IMR-90 (cell line): ENCODE data around the gene IGF2. TPM values are rescaled to one million over a fixed set of nuclear protein-coding genes. Genes with fewer than 3 reads are reported as not detected.

Source experiments
- ATAC-seq: fragments of 200-7000 bp; cut with Tn5 transposase; 2 replicates; pipeline ENCODE4 v1.9.1; 2020; ENCODE audit warnings: low read depth, mild to moderate bottlenecking, moderate library complexity
- BruUV-seq: library from RNA; stranded (reverse); fragments of 400-500 nt; replicated peaks from 2 replicates; lab custom pipeline; 2021; lab: Mats Ljungman, UMichigan
- CTCF ChIA-PET: fragments of 300-600 bp; formaldehyde crosslinking; extraction: SDS; loops from one replicate; lab custom pipeline; 2021; ENCODE audit warnings: antibody characterized with exemption; lab: Yijun Ruan, JAX
- POLR2A ChIA-PET: fragments of 300-600 bp; sonication (Branson Sonifier 250); formaldehyde crosslinking; loops from one replicate; lab custom pipeline; 2022; ENCODE audit warnings: antibody characterized with exemption; ENCODE audit not compliant: unreplicated experiment; lab: Charles Lee
- DNase-seq: peaks from one replicate; pipeline ENCODE4 v3.0.0; 2013
- H2AFZ ChIP-seq: replicated peaks from 2 replicates; pipeline ENCODE3; 2013; ENCODE audit warnings: low read length, mild to moderate bottlenecking; ENCODE audit not compliant: poor library complexity
- H2AK5ac ChIP-seq: 2 replicates; pipeline ENCODE4 v1.6.1; 2013; ENCODE audit warnings: low read depth, low read length, inconsistent platforms
- H2AK9ac ChIP-seq: replicated peaks from 2 replicates; pipeline ENCODE3; 2013; ENCODE audit warnings: mild to moderate bottlenecking, low read depth, low read length, moderate library complexity; ENCODE audit not compliant: poor library complexity
- H2BK120ac ChIP-seq: 2 replicates; pipeline ENCODE4 v1.6.1; 2013; ENCODE audit warnings: low read depth, low read length, inconsistent platforms
- H2BK15ac ChIP-seq: 3 replicates; pipeline ENCODE4 v1.6.1; 2013; ENCODE audit warnings: low read depth, low read length, inconsistent platforms
- H2BK20ac ChIP-seq: 2 replicates; pipeline ENCODE4 v1.6.1; 2013; ENCODE audit warnings: low read depth, mild to moderate bottlenecking, inconsistent platforms, low read length, moderate library complexity
- H2BK5ac ChIP-seq: 2 replicates; pipeline ENCODE4 v1.6.1; 2013; ENCODE audit warnings: mild to moderate bottlenecking, low read depth, low read length, inconsistent platforms; ENCODE audit not compliant: poor library complexity, severe bottlenecking
- H3K14ac ChIP-seq: replicated peaks from 2 replicates; pipeline ENCODE4 v1.6.1; 2013; ENCODE audit warnings: low read depth, low read length, inconsistent platforms
- H3K18ac ChIP-seq: 2 replicates; pipeline ENCODE4 v1.6.1; 2013; ENCODE audit warnings: low read depth, low read length, control low read depth
- H3K23ac ChIP-seq: 2 replicates; pipeline ENCODE4 v1.6.1; 2013; ENCODE audit warnings: low read depth, low read length, inconsistent platforms
- H3K27ac ChIP-seq: 2 replicates; pipeline ENCODE4 v1.5.1; 2013; ENCODE audit warnings: mild to moderate bottlenecking, control low read depth, low read length; ENCODE audit not compliant: insufficient read depth
- H3K27me3 ChIP-seq: 2 replicates; pipeline ENCODE4 v1.6.1; 2013; ENCODE audit warnings: low read length; ENCODE audit not compliant: control insufficient read depth, insufficient read depth
- H3K36me3 ChIP-seq: 2 replicates; pipeline ENCODE4 v1.6.1; 2013; ENCODE audit warnings: low read length, mixed read lengths; ENCODE audit not compliant: control insufficient read depth, insufficient read depth
- H3K4ac ChIP-seq: 2 replicates; pipeline ENCODE4 v1.6.1; 2013; ENCODE audit warnings: low read depth, low read length, inconsistent platforms
- H3K4me1 ChIP-seq: 2 replicates; pipeline ENCODE4 v1.6.1; 2013; ENCODE audit warnings: low read length, mixed read lengths; ENCODE audit not compliant: control insufficient read depth, insufficient read depth
- H3K4me2 ChIP-seq: 2 replicates; pipeline ENCODE4 v1.6.1; 2013; ENCODE audit warnings: low read depth, mild to moderate bottlenecking, control low read depth, low read length, moderate library complexity
- H3K4me3 ChIP-seq: 2 replicates; pipeline ENCODE4 v1.5.1; 2013; ENCODE audit warnings: low read depth, mild to moderate bottlenecking, control low read depth, low read length, moderate library complexity; ENCODE audit not compliant: insufficient read depth
- H3K56ac ChIP-seq: 2 replicates; pipeline ENCODE4 v1.6.1; 2013; ENCODE audit warnings: low read length, inconsistent platforms; ENCODE audit not compliant: insufficient read depth; ENCODE audit errors: extremely low read depth
- H3K79me1 ChIP-seq, 2 experiments: 2 replicates each; pipeline ENCODE4 v1.6.1; 2013; ENCODE audit warnings: low read length in 2 of 2, inconsistent platforms in 1 of 2, low read depth in 1 of 2
- H3K9ac ChIP-seq: 2 replicates; pipeline ENCODE4 v1.6.1; 2013; ENCODE audit warnings: low read depth, low read length, control low read depth
- H3K9me1 ChIP-seq: 2 replicates; pipeline ENCODE4 v1.6.1; 2013; ENCODE audit warnings: low read length, inconsistent platforms; ENCODE audit not compliant: insufficient read depth
- H3K9me3 ChIP-seq: 2 replicates; pipeline ENCODE4 v1.6.1; 2013; ENCODE audit warnings: low read length; ENCODE audit not compliant: control insufficient read depth, insufficient read depth
- H4K20me1 ChIP-seq: 2 replicates; pipeline ENCODE4 v1.6.1; 2013; ENCODE audit warnings: low read length, inconsistent platforms; ENCODE audit not compliant: insufficient read depth
- H4K5ac ChIP-seq: 2 replicates; pipeline ENCODE4 v1.6.1; 2013; ENCODE audit warnings: mild to moderate bottlenecking, low read depth, low read length, control low read depth
- H4K8ac ChIP-seq, 2 experiments: 2 replicates each; pipeline ENCODE4 v1.6.1; 2013; ENCODE audit warnings: low read depth in 2 of 2, low read length in 2 of 2, control low read depth in 1 of 2, inconsistent platforms in 1 of 2
- H4K91ac ChIP-seq: 2 replicates; pipeline ENCODE4 v1.6.1; 2013; ENCODE audit warnings: low read depth, low read length, inconsistent platforms; ENCODE audit not compliant: insufficient read depth
- CEBPB ChIP-seq: IDR thresholded peaks from 2 replicates; pipeline ENCODE4 v1.6.1; 2012; ENCODE audit warnings: low read depth, low read length, improper control_type of control experiment
- MAFK ChIP-seq: IDR thresholded peaks from 2 replicates; pipeline ENCODE4 v1.6.1; 2012; ENCODE audit warnings: low read depth, low read length, improper control_type of control experiment
- MXI1 ChIP-seq: IDR thresholded peaks from 2 replicates; pipeline ENCODE4 v1.6.1; 2012; ENCODE audit warnings: low read depth, mild to moderate bottlenecking, low read length, moderate library complexity, borderline replicate concordance
- POLR2A ChIP-seq: IDR thresholded peaks from 2 replicates; pipeline ENCODE4 v1.6.1; 2012; ENCODE audit warnings: mild to moderate bottlenecking, low read depth, low read length
- RAD21 ChIP-seq: IDR thresholded peaks from 2 replicates; pipeline ENCODE4 v1.6.1; 2012; ENCODE audit warnings: low read length, improper control_type of control experiment
- SMC3 ChIP-seq: fragments of 150-350 bp; IDR thresholded peaks from 2 replicates; pipeline ENCODE4 v1.6.1; 2016; ENCODE audit warnings: low read depth, mild to moderate bottlenecking, antibody characterized with exemption, low read length, moderate library complexity
- WGBS, 2 experiments: methylation state at CpG; one replicate each; pipeline versions ENCODE4 v1.1.5 to v1.1.7; 2013; ENCODE audit warnings: missing lambda C conversion rate in 2 of 2; ENCODE audit not compliant: insufficient read length in 1 of 2; ENCODE audit errors: extremely low coverage in 2 of 2; 5-methylcytosine and 5-hydroxymethylcytosine counted together
- dilution Hi-C: fragments of 300-500 bp; cut with HindIII; formaldehyde crosslinking; loops from one replicate; pipeline ENCODE4 v1.14.3; 2018; ENCODE audit warnings: low sequenced_read_pairs; ENCODE audit not compliant: unreplicated experiment
- in situ Hi-C: fragments of 300-500 bp; cut with MboI; formaldehyde crosslinking; loops from 3 replicates; pipeline ENCODE4 v1.14.3; 2019; ENCODE audit warnings: low sequenced_read_pairs, inconsistent platforms, mixed read lengths
- intact Hi-C: fragments of 100-400 bp; cut with micrococcal nuclease; formaldehyde crosslinking; loops from 2 replicates; pipeline ENCODE4 v1.10.0; 2022
- polyA plus RNA-seq, 3 experiments: library from polyadenylated mRNA; depleted of rRNA; stranded (reverse); fragments of >200 nt; gene quantifications; 2 replicates each; pipeline ENCODE4 v1.2.3, GENCODE V29; 2012; ENCODE audit warnings: low replicate concordance in 1 of 3
- total RNA-seq: library from RNA; depleted of rRNA; stranded (reverse); fragments of >200 nt; gene quantifications from 2 replicates; pipeline ENCODE4 v1.2.3, GENCODE V29; 2012
- TF ChIP-seq, protein P1 (sequence below): conservative IDR thresholded peaks from 2 replicates; pipeline ENCODE4 v1.5.1; 2012; ENCODE audit warnings: mild to moderate bottlenecking, low read depth, low read length, improper control_type of control experiment
- TF ChIP-seq, protein P2 (sequence below): fragments of 150-350 bp; IDR thresholded peaks from 2 replicates; pipeline ENCODE4 v1.6.1; 2017; ENCODE audit warnings: mild to moderate bottlenecking, antibody characterized with exemption, low read length, low read depth

Gene IGF2
- total and polyA plus RNA-seq, 2 of the 4 experiments (the other 2 are of a cell fraction), result 2.3 to 21.8 TPM

DNA sequence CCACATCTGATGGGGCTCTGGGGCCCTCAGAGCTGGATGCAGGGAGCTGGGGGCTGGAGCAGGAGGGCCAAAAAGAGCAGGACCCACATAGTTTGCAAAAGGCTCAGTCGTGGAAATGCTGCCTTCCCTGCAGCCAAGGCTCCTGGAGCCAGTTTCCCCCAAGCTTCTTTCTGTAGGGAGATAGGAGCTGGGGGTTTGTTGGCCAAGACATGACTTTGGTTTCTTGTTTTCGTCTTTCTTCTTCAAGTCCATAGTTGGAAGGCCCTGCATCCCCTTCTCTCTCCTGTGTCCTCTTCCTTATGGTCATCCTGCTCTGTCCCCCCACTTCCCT lies 36.3 kb downstream of the IGF2 start (continued):
- TF ChIP-seq, protein P1, sequence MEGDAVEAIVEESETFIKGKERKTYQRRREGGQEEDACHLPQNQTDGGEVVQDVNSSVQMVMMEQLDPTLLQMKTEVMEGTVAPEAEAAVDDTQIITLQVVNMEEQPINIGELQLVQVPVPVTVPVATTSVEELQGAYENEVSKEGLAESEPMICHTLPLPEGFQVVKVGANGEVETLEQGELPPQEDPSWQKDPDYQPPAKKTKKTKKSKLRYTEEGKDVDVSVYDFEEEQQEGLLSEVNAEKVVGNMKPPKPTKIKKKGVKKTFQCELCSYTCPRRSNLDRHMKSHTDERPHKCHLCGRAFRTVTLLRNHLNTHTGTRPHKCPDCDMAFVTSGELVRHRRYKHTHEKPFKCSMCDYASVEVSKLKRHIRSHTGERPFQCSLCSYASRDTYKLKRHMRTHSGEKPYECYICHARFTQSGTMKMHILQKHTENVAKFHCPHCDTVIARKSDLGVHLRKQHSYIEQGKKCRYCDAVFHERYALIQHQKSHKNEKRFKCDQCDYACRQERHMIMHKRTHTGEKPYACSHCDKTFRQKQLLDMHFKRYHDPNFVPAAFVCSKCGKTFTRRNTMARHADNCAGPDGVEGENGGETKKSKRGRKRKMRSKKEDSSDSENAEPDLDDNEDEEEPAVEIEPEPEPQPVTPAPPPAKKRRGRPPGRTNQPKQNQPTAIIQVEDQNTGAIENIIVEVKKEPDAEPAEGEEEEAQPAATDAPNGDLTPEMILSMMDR, result no peak
- TF ChIP-seq RAD21, result no peak
- no peak for TF ChIP-seq POLR2A

DNA sequence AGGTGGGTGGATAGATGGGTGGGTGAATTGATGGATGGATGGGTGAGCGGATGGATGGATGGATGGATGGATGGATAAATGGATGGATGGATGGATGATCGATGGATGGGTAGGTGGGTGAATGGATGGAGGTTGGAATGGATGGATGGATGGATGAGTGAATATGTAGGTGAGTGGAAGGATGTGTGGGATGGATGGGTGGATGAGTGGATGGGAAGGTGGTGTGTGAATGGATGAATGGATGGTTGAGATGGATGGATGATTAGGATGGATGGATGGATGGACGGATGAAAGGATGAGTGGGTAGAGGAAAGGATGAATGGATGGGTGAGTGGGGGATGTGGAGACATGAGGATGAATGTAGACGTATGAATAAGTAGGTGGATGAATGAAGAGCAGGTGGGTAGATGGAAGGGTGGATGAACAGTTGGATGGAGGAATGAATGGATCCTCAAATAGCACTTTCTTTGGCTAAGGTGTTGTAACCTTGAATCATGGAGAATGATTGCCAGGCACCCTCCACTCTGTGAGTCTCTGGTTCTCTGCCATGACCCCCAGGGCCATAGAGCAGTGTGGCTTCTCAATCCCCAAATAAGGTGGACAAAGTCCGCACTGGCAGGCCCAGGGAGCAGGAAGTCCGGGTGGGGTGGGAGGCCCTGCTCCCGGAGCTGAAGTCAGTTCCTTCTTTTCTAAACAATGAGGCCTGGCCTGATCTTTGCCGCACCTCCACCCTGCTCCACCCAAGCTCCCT lies 36.9 kb downstream of the IGF2 start:
- H3K9ac ChIP-seq, result no peak overlapping the region
- H2BK20ac ChIP-seq, result no peak overlapping the region
- no peak overlapping the region for H2AFZ ChIP-seq
- H4K8ac ChIP-seq, result no peak overlapping the region
- no peak overlapping the region for H3K14ac ChIP-seq
- no peaks in the 10 kb centered on the region for H4K20me1 ChIP-seq
- no peak overlapping the region for H3K27ac ChIP-seq
- CTCF ChIA-PET, result no interaction called here
- TF ChIP-seq MAFK (no peak), CEBPB (no peak), MXI1 (no peak), SMC3 (no peak)
- TF ChIP-seq, protein P2, sequence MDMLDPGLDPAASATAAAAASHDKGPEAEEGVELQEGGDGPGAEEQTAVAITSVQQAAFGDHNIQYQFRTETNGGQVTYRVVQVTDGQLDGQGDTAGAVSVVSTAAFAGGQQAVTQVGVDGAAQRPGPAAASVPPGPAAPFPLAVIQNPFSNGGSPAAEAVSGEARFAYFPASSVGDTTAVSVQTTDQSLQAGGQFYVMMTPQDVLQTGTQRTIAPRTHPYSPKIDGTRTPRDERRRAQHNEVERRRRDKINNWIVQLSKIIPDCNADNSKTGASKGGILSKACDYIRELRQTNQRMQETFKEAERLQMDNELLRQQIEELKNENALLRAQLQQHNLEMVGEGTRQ, result no peak
- no peak overlapping the region for H2BK5ac ChIP-seq
- POLR2A ChIA-PET, result no interaction called here
- H3K4me2 ChIP-seq, result no peak overlapping the region
- ATAC-seq (no peak), DNase-seq (no peak)
- no peak overlapping the region for H3K4ac ChIP-seq
- no peak overlapping the region for H3K23ac ChIP-seq
- no TSS peak for BruUV-seq
- no peaks in the 10 kb centered on the region for H3K79me1 ChIP-seq
- intact Hi-C loops, result no loop called here
- H3K9me3 ChIP-seq, result no peaks in the 10 kb centered on the region
- dilution Hi-C loops, result no loop called here
- in situ Hi-C loops, result no loop called here
- H4K5ac ChIP-seq, result no peak overlapping the region
- H3K9me1 ChIP-seq, result peaks cover 4% of the 10 kb centered on the region; the same call in 1 of the 2 replicates
- no peak overlapping the region for H2BK120ac ChIP-seq
- H3K4me1 ChIP-seq, result peaks cover 6% of the 10 kb centered on the region; the same call in 1 of the 2 replicates
- H3K56ac ChIP-seq, result no peak overlapping the region
- H2AK9ac ChIP-seq, result no peak overlapping the region
- no peaks in the 10 kb centered on the region for H3K36me3 ChIP-seq
- no peak overlapping the region for H3K4me3 ChIP-seq
- H2AK5ac ChIP-seq, result no peak overlapping the region
- peaks cover 7% of the 10 kb centered on the region for H3K27me3 ChIP-seq
- no peak overlapping the region for H3K18ac ChIP-seq
- WGBS, 2 experiments, result 93 to 100% methylated on average over 4 of the region's 8 CpGs
- H4K91ac ChIP-seq, result no peak overlapping the region
- H2BK15ac ChIP-seq, result no peak overlapping the region
